ENCODE measurements around the gene EFNA1. TPM values are rescaled to one million over a fixed set of nuclear protein-coding genes. Genes with fewer than 3 reads are reported as not detected.
A peak's percentile ranks its signal among the peaks of the same experiment; 100 is the strongest.

EFNA1 gene, protein sequence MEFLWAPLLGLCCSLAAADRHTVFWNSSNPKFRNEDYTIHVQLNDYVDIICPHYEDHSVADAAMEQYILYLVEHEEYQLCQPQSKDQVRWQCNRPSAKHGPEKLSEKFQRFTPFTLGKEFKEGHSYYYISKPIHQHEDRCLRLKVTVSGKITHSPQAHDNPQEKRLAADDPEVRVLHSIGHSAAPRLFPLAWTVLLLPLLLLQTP
- 41.5 TPM for total RNA-seq
- long read RNA-seq, transcript EFNA1-202 (5 exons, 1,926 nt), result major isoform, 81 of 87 reads
- long read RNA-seq, partial matches to known transcripts, result 2 of 87 reads
- long read RNA-seq, other reads (novel, unspliced or antisense), result 2 of 87 reads

- ATAC-seq (ENCODE audit: poor library complexity), result peak; percentile 79
Observed at GRCh38 chr1:155127105-155127966, at the start of gene EFNA1. EFNA1 (plus strand) TSS chr1:155127876; CDS start chr1:155127978, 102 bp downstream.

GRCh38 chr1:155078469-155079209 is 49.0 kb upstream of the EFNA1 start, which contains the start of gene EFNA3:
EFNA3 (plus strand) TSS chr1:155078837; CDS start chr1:155078942, 105 bp downstream.
- peak; percentile 80 for DNase-seq
- intact Hi-C loops (cut with DNase I), result no loop called here

More at GRCh38 chr1:155127105-155127966, at the start of gene EFNA1:
- intact Hi-C loops (cut with DNase I), result loop anchor here (5.0 kb wide), 2 partner anchors 35 to 40 kb away; no protein-coding TSS in a partner anchor
- peak; percentile 84 for DNase-seq

GRCh38 chr1:155079210-155079486 is 48.5 kb upstream of the EFNA1 start:
- ATAC-seq (ENCODE audit: poor library complexity) (no peak), DNase-seq (no peak)
- intact Hi-C loops (cut with DNase I), result no loop called here

More at GRCh38 chr1:155078469-155079209, 49.0 kb upstream of the EFNA1 start, which contains the start of gene EFNA3:
- ATAC-seq (ENCODE audit: poor library complexity), result peak; percentile 84

GRCh38 chr1:155079487-155080311 is 48.0 kb upstream of the EFNA1 start:
- ATAC-seq (ENCODE audit: poor library complexity), result peak; percentile 2
- intact Hi-C loops (cut with DNase I), result loop anchor here (5.0 to 10.0 kb wide), 2 partner anchors 32 to 175 kb away; no protein-coding TSS in a partner anchor
- peak; percentile 47 for DNase-seq

- intact Hi-C loops (cut with DNase I), result loop anchor here (5.0 to 10.0 kb wide), 2 partner anchors 33 to 176 kb away; no protein-coding TSS in a partner anchor
- ATAC-seq (ENCODE audit: poor library complexity) (no peak), DNase-seq (no peak)
Observed at GRCh38 chr1:155080312-155081228, 47.1 kb upstream of the EFNA1 start.

- intact Hi-C loops (cut with DNase I), result loop anchor here (5.0 to 10.0 kb wide), 2 partner anchors 34 to 177 kb away; no protein-coding TSS in a partner anchor
- ATAC-seq (ENCODE audit: poor library complexity) (no peak), DNase-seq (no peak)
Observed at GRCh38 chr1:155081472-155082300, 46.0 kb upstream of the EFNA1 start.

DNA sequence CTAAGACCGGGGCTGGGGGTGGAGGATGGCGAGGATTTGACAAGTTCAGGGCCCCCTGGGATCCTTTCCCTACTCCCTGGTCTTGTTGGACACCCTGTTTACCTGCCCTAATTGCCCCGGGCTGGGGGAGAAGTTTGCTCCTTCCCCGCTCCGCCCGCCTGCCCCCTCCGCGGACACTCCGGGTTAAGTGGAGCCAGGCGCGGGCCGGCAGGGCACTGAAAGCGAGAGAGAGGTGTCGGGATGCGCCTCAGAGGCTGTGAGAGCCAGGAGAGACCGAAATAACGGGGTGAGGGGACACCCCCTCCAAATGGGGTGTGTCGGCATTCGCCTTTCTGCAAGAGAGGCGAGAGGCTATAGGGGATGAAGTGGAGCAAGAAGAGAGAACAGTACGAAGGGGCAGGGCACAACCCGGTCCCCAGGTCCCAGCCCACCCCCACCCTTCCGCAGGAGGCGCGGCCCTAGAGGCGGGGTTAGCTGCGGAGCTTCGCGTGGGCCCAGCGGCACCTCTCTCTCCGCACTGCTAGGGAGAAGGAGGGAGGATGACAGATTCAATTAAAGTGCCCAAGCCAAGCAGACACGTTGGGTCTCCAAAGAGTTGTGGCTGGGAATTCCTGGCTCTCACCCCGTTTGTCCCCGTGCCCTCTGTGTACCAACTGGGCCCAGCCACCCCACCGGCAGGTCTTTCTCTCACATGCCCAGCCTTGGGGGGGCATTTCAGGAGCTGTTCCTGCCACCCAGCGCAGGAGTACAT is 45.2 kb upstream of the EFNA1 start:
- DNase-seq, result no peak
- ATAC-seq (ENCODE audit: poor library complexity), result no peak
- intact Hi-C loops (cut with DNase I), result loop anchor here (5.0 to 10.0 kb wide), 2 partner anchors 35 to 178 kb away; no protein-coding TSS in a partner anchor

DNA sequence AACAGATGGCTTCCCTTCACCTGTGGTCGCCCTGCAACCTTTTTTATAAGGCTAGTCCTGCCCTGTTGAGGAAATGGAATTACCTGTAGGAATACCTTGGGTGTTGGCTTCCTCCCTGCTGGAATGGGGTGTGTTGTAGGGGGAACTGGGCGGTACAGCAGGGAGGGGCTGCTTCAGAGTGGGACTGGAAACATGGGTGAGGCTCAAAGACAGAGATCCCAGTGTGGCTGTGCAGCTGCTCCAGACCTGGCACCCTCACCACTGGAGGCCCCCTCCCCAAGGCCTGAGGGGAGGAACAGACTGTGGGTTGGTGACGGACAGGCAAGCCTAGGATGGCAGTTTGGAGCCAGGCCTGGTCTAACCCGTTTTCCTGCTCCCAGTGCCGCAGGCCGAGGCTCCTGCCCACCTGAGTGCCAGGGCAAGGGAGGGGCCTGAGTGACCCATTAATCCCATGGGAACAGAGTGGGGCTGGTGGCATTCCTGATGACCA is 44.6 kb upstream of the EFNA1 start:
- no peak for ATAC-seq (ENCODE audit: poor library complexity)
- intact Hi-C loops (cut with DNase I), result loop anchor here (5.0 to 10.0 kb wide), 2 partner anchors 36 to 178 kb away; no protein-coding TSS in a partner anchor
- no peak for DNase-seq

DNA sequence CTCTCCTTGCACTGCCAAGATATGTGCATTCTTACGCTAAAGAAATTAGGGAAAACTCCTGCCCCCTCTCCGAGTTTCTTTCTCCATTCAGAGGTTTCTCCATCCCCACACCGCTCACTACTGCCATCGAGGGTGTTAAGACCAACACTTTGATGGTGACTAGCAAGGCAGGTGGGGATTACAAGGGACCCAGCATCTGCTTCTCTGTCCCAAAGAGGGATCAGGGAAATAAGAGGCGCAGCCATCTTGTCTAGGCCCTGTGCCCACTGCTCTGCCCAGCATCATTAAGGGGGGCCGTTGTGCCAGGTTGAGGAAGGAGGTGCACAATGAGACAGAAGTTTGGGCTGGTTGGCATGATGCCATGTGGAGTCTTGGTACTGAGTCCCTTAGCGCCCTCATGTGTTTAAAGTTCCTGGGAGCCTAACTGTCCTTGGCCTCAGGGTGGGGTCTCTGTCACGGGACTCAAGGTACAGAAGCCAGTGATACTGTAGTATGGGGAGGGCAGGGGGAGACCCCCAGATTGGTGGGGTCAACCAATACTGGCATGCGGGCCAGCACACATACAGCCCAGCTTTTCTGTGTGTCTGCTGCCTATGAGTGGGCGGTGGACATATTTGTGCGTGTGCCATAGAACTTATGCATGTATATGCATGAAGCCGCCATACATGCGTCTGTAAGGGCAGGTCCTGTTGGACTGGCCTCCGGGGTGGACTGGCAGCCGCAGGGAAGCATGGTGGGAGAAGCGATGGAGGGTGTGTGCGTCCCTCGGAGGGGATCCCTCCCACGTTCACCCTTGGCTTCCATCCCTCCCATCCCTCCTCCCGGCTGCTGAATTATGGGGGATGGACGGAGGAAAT is 43.6 kb upstream of the EFNA1 start:
- intact Hi-C loops (cut with DNase I), result loop anchor here (5.0 to 10.0 kb wide), 2 partner anchors 37 to 179 kb away; no protein-coding TSS in a partner anchor
- no peak for ATAC-seq (ENCODE audit: poor library complexity)
- no peak for DNase-seq

GRCh38 chr1:155084722-155085503 is 42.8 kb upstream of the EFNA1 start:
- intact Hi-C loops (cut with DNase I), result loop anchor here (5.0 to 10.0 kb wide), 2 partner anchors 38 to 180 kb away; no protein-coding TSS in a partner anchor
- ATAC-seq (ENCODE audit: poor library complexity), result peak; percentile 94
- DNase-seq, result peak; percentile 97

DNA sequence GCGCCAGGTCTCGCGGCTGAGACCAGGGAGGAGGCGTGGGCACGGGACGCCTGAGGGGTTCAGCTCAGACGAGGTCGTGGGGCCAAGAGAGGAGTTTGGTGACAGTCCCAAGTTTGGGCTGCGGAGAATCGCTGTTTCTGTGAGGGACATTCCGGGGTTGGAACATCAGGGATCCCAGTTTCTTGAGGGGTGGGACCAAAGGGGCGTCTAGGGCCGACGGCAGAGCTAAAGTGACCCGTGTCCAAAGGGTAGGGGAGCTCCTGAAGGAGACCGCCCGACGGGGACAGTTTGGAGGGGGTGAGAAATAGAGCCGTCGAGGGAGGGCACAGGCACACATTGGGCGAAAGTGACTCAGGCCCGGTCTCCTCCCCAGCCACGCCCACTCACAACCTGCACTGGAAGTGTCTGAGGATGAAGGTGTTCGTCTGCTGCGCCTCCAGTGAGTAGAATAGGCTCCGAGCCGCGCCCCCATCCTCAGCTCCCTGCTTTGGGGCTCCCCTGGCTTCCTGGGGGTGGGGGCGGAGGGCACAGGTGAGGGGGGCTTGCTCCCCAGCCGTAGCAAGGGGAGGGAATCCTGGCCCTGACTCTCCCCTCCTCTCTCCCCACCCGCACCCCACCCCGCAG is 42.1 kb upstream of the EFNA1 start:
- DNase-seq (peak; percentile 74), ATAC-seq (ENCODE audit: poor library complexity) (peak; percentile 30)
- intact Hi-C loops (cut with DNase I), result loop anchor here (10.0 kb wide), 1 partner anchor 181 kb away; no protein-coding TSS in a partner anchor

GRCh38 chr1:155086128-155086741 is 41.4 kb upstream of the EFNA1 start:
- intact Hi-C loops (cut with DNase I), result loop anchor here (10.0 kb wide), 1 partner anchor 181 kb away; no protein-coding TSS in a partner anchor

More at GRCh38 chr1:155086128-155086741, 41.4 kb upstream of the EFNA1 start:
- DNase-seq, result peak; percentile 84
- peak; percentile 42 for ATAC-seq (ENCODE audit: poor library complexity)

Measured in Right ventricle myocardium superior (tissue), 1 donor.